ENCODE data around the gene TRAF7. TPM values are rescaled to one million over a fixed set of nuclear protein-coding genes. Genes with fewer than 3 reads are reported as not detected.

Gene TRAF7
- total RNA-seq, 4 donors from 2014 or later = 15.3 to 97.1 (median 51.7) TPM

GRCh38 chr16:2223942-2224486 is 68.4 kb downstream of the TRAF7 start:
- H3K9me3 ChIP-seq = no peaks in the 10 kb centered on the region
- peak in 1 of 2 donors; percentile 51 for DNase-seq
- H3K4me1 ChIP-seq = peaks cover 0 to 13% of the 10 kb centered on the region in 2 donors
- TF ChIP-seq CTCF (IDR thresholded peaks at IDR 0.05) (no peak), POLR2A (IDR thresholded peaks at IDR 0.05) (no peak)
- peak overlapping the region; percentile 52 to 54 for H3K4me3 ChIP-seq
- no peaks in the 10 kb centered on the region for H3K27me3 ChIP-seq
- peak overlapping the region; percentile 66 to 68 for H3K27ac ChIP-seq
- intact Hi-C loops (cut with DNase I; ENCODE audit: low total_unique reads) = no loop called here
- H3K36me3 ChIP-seq = no peaks in the 10 kb centered on the region

GRCh38 chr16:2226245-2226793 is 70.7 kb downstream of the TRAF7 start:
- no peak overlapping the region for H3K27ac ChIP-seq
- no peak for DNase-seq
- no peaks in the 10 kb centered on the region for H3K9me3 ChIP-seq
- H3K4me3 ChIP-seq = no peak overlapping the region
- peaks cover 0 to 13% of the 10 kb centered on the region in 2 donors for H3K4me1 ChIP-seq
- H3K36me3 ChIP-seq = no peaks in the 10 kb centered on the region
- TF ChIP-seq POLR2A (IDR thresholded peaks at IDR 0.05) (no peak), CTCF (IDR thresholded peaks at IDR 0.05) (no peak)
- no peaks in the 10 kb centered on the region for H3K27me3 ChIP-seq
- intact Hi-C loops (cut with DNase I; ENCODE audit: low total_unique reads) = no loop called here

GRCh38 chr16:2226918-2227317 is 71.3 kb downstream of the TRAF7 start:
- Histone ChIP-seq H3K36me3 (no peaks in the 10 kb centered on the region), H3K27me3 (no peaks in the 10 kb centered on the region), H3K4me1 (peaks cover 0 to 13% of the 10 kb centered on the region in 2 donors), H3K4me3 (no peak overlapping the region), H3K27ac (no peak overlapping the region), H3K9me3 (no peaks in the 10 kb centered on the region)
- no peak for DNase-seq
- intact Hi-C loops (cut with DNase I; ENCODE audit: low total_unique reads) = no loop called here
- no peak for TF ChIP-seq POLR2A (IDR thresholded peaks at IDR 0.05)

MicroRNA genes within 50 kb of the gene (microRNA counts, 767-probe panel; counts per million panel counts)
- microRNA hsa-miR-3180 (0 counts per million in 2 donors), microRNA hsa-miR-4516 (3,384 to 5,524 counts per million in 2 donors)

Small RNAs within 50 kb of the gene (microRNA-seq; reads per million reads assigned to microRNA genes)
- gene MIR3180-5 (ENCODE audit: borderline microRNAs expressed, borderline replicate concordance) = not detected
- not detected for gene MIR4516 (ENCODE audit: borderline microRNAs expressed, borderline replicate concordance)
- gene MIR6511B1 (ENCODE audit: borderline microRNAs expressed, borderline replicate concordance) = not detected

Small RNAs within 50 kb of the gene (small RNA-seq; reads per million reads assigned to genes)
- not detected for gene MIR3180-5
- not detected for gene MIR4516
- gene RF00019 = not detected
- not detected for gene SNORD60

Other genes with a start within 250 kb of the TRAF7 start
- gene HS3ST6, start 237.4 kb upstream of the TRAF7 start, total RNA-seq = not detected
- gene MSRB1, start 212.6 kb upstream of the TRAF7 start, total RNA-seq = 10 to 100 TPM in 2 of 4 donors, 1 to 10 TPM in 2; 5.6 to 21.2 (median 11.9) TPM
- gene RPL3L, start 201.1 kb upstream of the TRAF7 start, total RNA-seq = under 1 TPM in 1 of 4 donors, not detected in 3; 0.14 TPM
- 100 to 1,000 TPM in 1 of 4 donors, 10 to 100 TPM in 3; 50.1 to 532 (median 78.0) TPM for gene NDUFB10, start 196.2 kb upstream of the TRAF7 start, total RNA-seq
- 1,000 to 10,000 TPM in 3 of 4 donors, 100 to 1,000 TPM in 1; 982 to 2,205 (median 1,458) TPM for gene RPS2, start 191.0 kb upstream of the TRAF7 start, total RNA-seq
- gene RNF151, start 188.9 kb upstream of the TRAF7 start, total RNA-seq = not detected
- 10 to 100 TPM in 3 of 4 donors, 1 to 10 TPM in 1; 4.1 to 46.6 (median 27.4) TPM for gene TBL3, start 183.7 kb upstream of the TRAF7 start, total RNA-seq
- gene NOXO1, start 174.3 kb upstream of the TRAF7 start, total RNA-seq = 1 to 10 TPM in 1 of 4 donors, not detected in 3; 1.0 TPM
- 10 to 100 TPM in 1 of 4 donors, 1 to 10 TPM in 3; 2.6 to 20.8 (median 6.6) TPM for gene GFER, start 171.6 kb upstream of the TRAF7 start, total RNA-seq
- 1 to 10 TPM in 1 of 4 donors, not detected in 3; 1.5 TPM for gene SYNGR3, start 165.8 kb upstream of the TRAF7 start, total RNA-seq
- gene ZNF598, start 146.0 kb upstream of the TRAF7 start, total RNA-seq = 10 to 100 TPM; 16.9 to 50.0 (median 34.6) TPM
- gene NPW, start 136.0 kb upstream of the TRAF7 start, total RNA-seq = 1 to 10 TPM in 1 of 4 donors, not detected in 3; 1.5 TPM
- 10 to 100 TPM; 10.3 to 97.1 (median 33.1) TPM for gene NHERF2, start 128.9 kb upstream of the TRAF7 start, total RNA-seq
- gene NTHL1, start 107.9 kb upstream of the TRAF7 start, total RNA-seq = 10 to 100 TPM; 18.8 to 58.4 (median 27.6) TPM
- 100 to 1,000 TPM in 2 of 4 donors, 10 to 100 TPM in 2; 53.8 to 347 (median 131) TPM for gene TSC2, start 107.8 kb upstream of the TRAF7 start, total RNA-seq
- 100 to 1,000 TPM; 149 to 383 (median 197) TPM for gene PKD1, start 19.9 kb upstream of the TRAF7 start, total RNA-seq
- gene RAB26, start 7.2 kb upstream of the TRAF7 start, total RNA-seq = under 1 TPM in 1 of 4 donors, not detected in 3; 0.21 TPM
- gene CASKIN1, start 40.8 kb downstream of the TRAF7 start, total RNA-seq = 1 to 10 TPM in 1 of 4 donors, under 1 TPM in 1, not detected in 2; 0.40 to 2.7 TPM
- gene MLST8, start 49.7 kb downstream of the TRAF7 start, total RNA-seq = 10 to 100 TPM in 3 of 4 donors, 1 to 10 TPM in 1; 9.3 to 32.8 (median 21.5) TPM
- 10 to 100 TPM in 1 of 4 donors, 1 to 10 TPM in 3; 1.2 to 16.9 (median 1.7) TPM for gene BRICD5, start 55.1 kb downstream of the TRAF7 start, total RNA-seq
- gene PGP, start 59.1 kb downstream of the TRAF7 start, total RNA-seq = 10 to 100 TPM in 2 of 4 donors, 1 to 10 TPM in 2; 2.6 to 14.4 (median 10.4) TPM
- gene E4F1, start 67.8 kb downstream of the TRAF7 start, total RNA-seq = 10 to 100 TPM in 3 of 4 donors, 1 to 10 TPM in 1; 8.2 to 41.8 (median 29.9) TPM
- gene DNASE1L2, start 80.7 kb downstream of the TRAF7 start, total RNA-seq = 1 to 10 TPM in 1 of 4 donors, under 1 TPM in 1, not detected in 2; 0.97 to 1.2 TPM
- 10 to 100 TPM in 3 of 4 donors, 1 to 10 TPM in 1; 4.9 to 89.1 (median 40.1) TPM for gene ECI1, start 95.8 kb downstream of the TRAF7 start, total RNA-seq
- 100 to 1,000 TPM in 1 of 4 donors, 10 to 100 TPM in 3; 36.1 to 175 (median 85.5) TPM for gene RNPS1, start 112.3 kb downstream of the TRAF7 start, total RNA-seq
- 10 to 100 TPM in 1 of 4 donors, 1 to 10 TPM in 3; 1.3 to 18.7 (median 4.7) TPM for gene ABCA3, start 184.9 kb downstream of the TRAF7 start, total RNA-seq